ENCODE results near the gene REPIN1.

DNA sequence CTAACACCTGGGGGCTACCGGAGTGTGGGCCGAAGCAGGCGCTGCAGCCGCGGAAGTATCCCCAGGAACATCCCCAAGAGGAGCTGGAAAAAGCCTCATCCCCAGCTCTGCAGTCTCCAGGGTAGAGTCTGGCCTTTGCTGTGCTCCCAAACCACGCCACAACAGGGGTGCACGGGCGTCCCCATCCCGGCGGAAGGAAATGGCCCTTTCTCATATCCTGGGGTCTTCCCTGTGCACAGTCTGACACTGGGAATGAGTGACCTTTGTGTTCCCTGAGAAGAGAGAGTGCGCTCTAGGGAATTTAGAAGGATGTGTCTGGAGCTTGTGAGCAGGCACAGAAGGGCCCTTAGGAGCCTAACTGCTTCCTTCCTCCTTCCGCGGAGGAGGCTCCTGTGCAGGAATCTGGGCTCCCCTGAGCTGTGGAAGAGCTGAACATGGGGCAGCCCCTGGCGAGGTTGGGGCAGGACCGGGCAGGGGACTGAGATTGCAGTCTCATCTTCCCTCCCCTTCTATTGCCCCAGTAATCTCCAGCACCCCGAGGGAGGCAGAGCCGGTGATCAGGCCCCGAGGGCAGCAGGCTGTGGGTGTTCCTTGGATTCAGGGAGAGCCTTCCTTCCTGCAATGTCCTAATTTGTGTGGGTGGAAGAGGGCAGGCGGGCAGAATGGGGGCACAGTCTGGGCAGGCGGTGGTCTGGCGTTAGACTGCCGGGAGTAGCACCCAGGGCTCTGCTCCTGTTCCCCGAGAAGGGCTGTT lies 1.3 kb downstream of the REPIN1 start:
- no peak for TF ChIP-seq EZH2 (IDR thresholded peaks at IDR 0.05; ENCODE audit: borderline replicate concordance)
- TF ChIP-seq, protein P1, sequence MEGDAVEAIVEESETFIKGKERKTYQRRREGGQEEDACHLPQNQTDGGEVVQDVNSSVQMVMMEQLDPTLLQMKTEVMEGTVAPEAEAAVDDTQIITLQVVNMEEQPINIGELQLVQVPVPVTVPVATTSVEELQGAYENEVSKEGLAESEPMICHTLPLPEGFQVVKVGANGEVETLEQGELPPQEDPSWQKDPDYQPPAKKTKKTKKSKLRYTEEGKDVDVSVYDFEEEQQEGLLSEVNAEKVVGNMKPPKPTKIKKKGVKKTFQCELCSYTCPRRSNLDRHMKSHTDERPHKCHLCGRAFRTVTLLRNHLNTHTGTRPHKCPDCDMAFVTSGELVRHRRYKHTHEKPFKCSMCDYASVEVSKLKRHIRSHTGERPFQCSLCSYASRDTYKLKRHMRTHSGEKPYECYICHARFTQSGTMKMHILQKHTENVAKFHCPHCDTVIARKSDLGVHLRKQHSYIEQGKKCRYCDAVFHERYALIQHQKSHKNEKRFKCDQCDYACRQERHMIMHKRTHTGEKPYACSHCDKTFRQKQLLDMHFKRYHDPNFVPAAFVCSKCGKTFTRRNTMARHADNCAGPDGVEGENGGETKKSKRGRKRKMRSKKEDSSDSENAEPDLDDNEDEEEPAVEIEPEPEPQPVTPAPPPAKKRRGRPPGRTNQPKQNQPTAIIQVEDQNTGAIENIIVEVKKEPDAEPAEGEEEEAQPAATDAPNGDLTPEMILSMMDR (IDR thresholded peaks at IDR 0.05; ENCODE audit: poor library complexity), result no peak
